Neuronal stem cell (in vitro differentiated cells): ENCODE results near the gene MEF2C.

Experiments used
- DNase-seq: peaks from one replicate; pipeline ENCODE4 v3.0.0-alpha.2; 2013; ENCODE audit warnings: low spot score
- H2AFZ ChIP-seq: one replicate; pipeline ENCODE4 v1.6.1; 2013; ENCODE audit warnings: mild to moderate bottlenecking, low read length, inconsistent platforms
- H2AK5ac ChIP-seq: 2 replicates; pipeline ENCODE4 v1.6.1; 2013; ENCODE audit warnings: low read depth, mild to moderate bottlenecking, inconsistent platforms, low read length, moderate library complexity, mixed read lengths
- H2BK120ac ChIP-seq: 2 replicates; pipeline ENCODE4 v1.6.1; 2013; ENCODE audit warnings: low read depth, mild to moderate bottlenecking, inconsistent platforms, low read length, moderate library complexity, mixed read lengths
- H2BK12ac ChIP-seq: one replicate; pipeline ENCODE4 v1.6.1; 2013; ENCODE audit warnings: low read length, inconsistent platforms
- H2BK15ac ChIP-seq: 2 replicates; pipeline ENCODE4 v1.6.1; 2013; ENCODE audit warnings: mild to moderate bottlenecking, low read length, inconsistent platforms, mixed read lengths
- H2BK5ac ChIP-seq: one replicate; pipeline ENCODE4 v1.6.1; 2013; ENCODE audit warnings: inconsistent platforms, mild to moderate bottlenecking, low read length, moderate library complexity
- H3K14ac ChIP-seq: one replicate; pipeline ENCODE4 v1.6.1; 2013; ENCODE audit warnings: low read length, inconsistent platforms
- H3K18ac ChIP-seq: 2 replicates; pipeline ENCODE4 v1.6.1; 2013; ENCODE audit warnings: low read length, inconsistent platforms
- H3K23ac ChIP-seq: 2 replicates; pipeline ENCODE4 v1.6.1; 2013; ENCODE audit warnings: low read depth, mild to moderate bottlenecking, mixed read lengths, low read length, inconsistent platforms; ENCODE audit not compliant: poor library complexity
- H3K27ac ChIP-seq: replicated peaks from 3 replicates; pipeline ENCODE4 v1.5.1; 2013; ENCODE audit warnings: low read length, inconsistent platforms
- H3K27me3 ChIP-seq, 3 experiments: 2 replicates each; pipeline ENCODE4 v1.6.1; 2013; ENCODE audit warnings: low read length in 3 of 3, mild to moderate bottlenecking in 2 of 3, inconsistent platforms in 1 of 3, low read depth in 1 of 3, mixed read lengths in 1 of 3, moderate library complexity in 1 of 3; ENCODE audit not compliant: control insufficient read depth in 3 of 3, insufficient read depth in 3 of 3
- H3K36me3 ChIP-seq, 2 donors: replicated peaks in 1 of 2; 2 replicates each; pipeline ENCODE4 v1.6.1; 2013; ENCODE audit warnings: low read length in 2 of 2; ENCODE audit not compliant: control insufficient read depth in 2 of 2, insufficient read depth in 2 of 2
- H3K4ac ChIP-seq: 2 replicates; pipeline ENCODE4 v1.6.1; 2013; ENCODE audit warnings: inconsistent platforms, mild to moderate bottlenecking, low read length, moderate library complexity
- H3K4me1 ChIP-seq, 2 donors: 1 replicate in 1 of 2; 2 replicates in 1 of 2; pipeline ENCODE4 v1.6.1; 2013; ENCODE audit warnings: low read length in 2 of 2, low read depth in 1 of 2; ENCODE audit not compliant: control insufficient read depth in 2 of 2, insufficient read depth in 1 of 2
- H3K4me2 ChIP-seq: one replicate; pipeline ENCODE4 v1.6.1; 2013; ENCODE audit warnings: mild to moderate bottlenecking, low read length, inconsistent platforms; ENCODE audit not compliant: insufficient read depth, poor library complexity, severe bottlenecking
- H3K4me3 ChIP-seq, 2 donors: 2 replicates each; pipeline ENCODE4 v1.5.1; 2013; ENCODE audit warnings: low read length in 2 of 2, mild to moderate bottlenecking in 2 of 2, inconsistent platforms in 1 of 2, moderate library complexity in 1 of 2
- H3K79me1 ChIP-seq: one replicate; pipeline ENCODE4 v1.6.1; 2013; ENCODE audit warnings: low read depth, mild to moderate bottlenecking, inconsistent platforms, low read length, moderate library complexity
- H3K9ac ChIP-seq: one replicate; pipeline ENCODE4 v1.6.1; 2013; ENCODE audit warnings: mild to moderate bottlenecking, low read depth, low read length, inconsistent platforms; ENCODE audit not compliant: poor library complexity
- H3K9me3 ChIP-seq, 2 donors: replicated peaks in 1 of 2; 2 replicates each; pipeline versions ENCODE3 to v1.6.1; 2013; ENCODE audit warnings: low read length in 2 of 2, mild to moderate bottlenecking in 2 of 2, inconsistent platforms in 1 of 2, low read depth in 1 of 2, mixed read lengths in 1 of 2, moderate library complexity in 1 of 2; ENCODE audit not compliant: control insufficient read depth in 2 of 2, insufficient read depth in 1 of 2
- H4K8ac ChIP-seq: one replicate; pipeline ENCODE4 v1.6.1; 2013; ENCODE audit warnings: low read depth, mild to moderate bottlenecking, inconsistent platforms, low read length, moderate library complexity
- H4K91ac ChIP-seq: one replicate; pipeline ENCODE4 v1.6.1; 2013; ENCODE audit warnings: low read length, low read depth, mild to moderate bottlenecking, inconsistent platforms; ENCODE audit not compliant: poor library complexity
- whole genome bisulfite sequencing, 2 donors: extraction: QIAGEN DNeasy Blood & Tissue Kit; methylation state at CpG; one replicate each; pipeline ENCODE4 v1.1.7; 2013; ENCODE audit warnings: missing lambda C conversion rate in 2 of 2, mixed read lengths in 1 of 2; ENCODE audit not compliant: insufficient read length in 2 of 2, insufficient replicate concordance in 1 of 2; ENCODE audit errors: extremely low coverage in 2 of 2; 5-methylcytosine and 5-hydroxymethylcytosine counted together

MEF2C gene

DNA sequence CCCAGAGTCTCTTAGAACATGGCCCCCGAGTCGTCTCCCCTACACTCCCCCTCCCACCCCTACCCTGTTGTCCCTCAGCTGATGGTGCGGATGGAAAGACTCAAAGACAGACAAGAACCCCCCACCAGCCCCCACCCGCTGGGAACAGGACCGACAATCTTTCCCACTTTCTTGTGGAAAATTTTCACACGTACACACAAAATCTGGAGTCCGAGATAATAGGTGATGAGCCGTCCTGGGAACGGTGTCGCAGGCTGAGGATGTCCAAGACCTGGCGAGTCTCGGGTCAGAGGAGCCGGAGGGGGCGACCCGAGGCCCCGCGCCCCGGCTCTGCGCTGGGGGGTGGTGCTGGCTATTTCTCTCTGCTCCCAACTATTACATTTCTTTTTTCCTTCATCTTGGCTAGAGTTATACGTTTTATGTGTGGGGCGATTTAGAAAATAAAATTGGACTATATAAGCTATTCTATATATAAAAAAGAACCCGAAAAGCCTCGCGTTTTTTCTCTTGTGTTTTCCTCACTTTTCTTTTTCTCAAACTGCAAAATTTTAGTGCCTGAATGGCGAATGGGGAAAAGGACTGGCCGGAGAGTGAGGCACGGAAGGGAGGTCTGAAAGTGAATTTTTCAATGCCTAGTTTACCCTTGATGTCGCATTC lies 188.8 kb downstream of the MEF2C start:
- peaks cover 52 to 100% (median 67%) of the 10 kb centered on the region in 3 experiments for H3K27me3 ChIP-seq
- no peak overlapping the region for H3K18ac ChIP-seq
- no peak overlapping the region for H4K8ac ChIP-seq
- no peak overlapping the region for H2AK5ac ChIP-seq
- H3K9me3 ChIP-seq = peaks cover 3 to 4% of the 10 kb centered on the region in 2 donors
- no peak overlapping the region for H3K4me3 ChIP-seq
- peaks cover 2 to 10% of the 10 kb centered on the region in 2 donors for H3K4me1 ChIP-seq
- H3K4me2 ChIP-seq = no peak overlapping the region
- H2BK12ac ChIP-seq = no peak overlapping the region
- H3K36me3 ChIP-seq = no peaks in the 10 kb centered on the region
- no peak overlapping the region for H4K91ac ChIP-seq
- no peak overlapping the region for H3K4ac ChIP-seq
- no peak overlapping the region for H2BK120ac ChIP-seq
- H3K14ac ChIP-seq = no peak overlapping the region
- no peak overlapping the region for H3K9ac ChIP-seq
- H3K79me1 ChIP-seq = no peaks in the 10 kb centered on the region
- H2BK5ac ChIP-seq = no peak overlapping the region
- no peak overlapping the region for H2BK15ac ChIP-seq
- H3K27ac ChIP-seq = no peak overlapping the region
- H3K23ac ChIP-seq = no peak overlapping the region
- no CpG with 5 or more reads among the region's 28 CpGs for WGBS, 2 donors
- DNase-seq = no peak
- no peak overlapping the region for H2AFZ ChIP-seq

DNA sequence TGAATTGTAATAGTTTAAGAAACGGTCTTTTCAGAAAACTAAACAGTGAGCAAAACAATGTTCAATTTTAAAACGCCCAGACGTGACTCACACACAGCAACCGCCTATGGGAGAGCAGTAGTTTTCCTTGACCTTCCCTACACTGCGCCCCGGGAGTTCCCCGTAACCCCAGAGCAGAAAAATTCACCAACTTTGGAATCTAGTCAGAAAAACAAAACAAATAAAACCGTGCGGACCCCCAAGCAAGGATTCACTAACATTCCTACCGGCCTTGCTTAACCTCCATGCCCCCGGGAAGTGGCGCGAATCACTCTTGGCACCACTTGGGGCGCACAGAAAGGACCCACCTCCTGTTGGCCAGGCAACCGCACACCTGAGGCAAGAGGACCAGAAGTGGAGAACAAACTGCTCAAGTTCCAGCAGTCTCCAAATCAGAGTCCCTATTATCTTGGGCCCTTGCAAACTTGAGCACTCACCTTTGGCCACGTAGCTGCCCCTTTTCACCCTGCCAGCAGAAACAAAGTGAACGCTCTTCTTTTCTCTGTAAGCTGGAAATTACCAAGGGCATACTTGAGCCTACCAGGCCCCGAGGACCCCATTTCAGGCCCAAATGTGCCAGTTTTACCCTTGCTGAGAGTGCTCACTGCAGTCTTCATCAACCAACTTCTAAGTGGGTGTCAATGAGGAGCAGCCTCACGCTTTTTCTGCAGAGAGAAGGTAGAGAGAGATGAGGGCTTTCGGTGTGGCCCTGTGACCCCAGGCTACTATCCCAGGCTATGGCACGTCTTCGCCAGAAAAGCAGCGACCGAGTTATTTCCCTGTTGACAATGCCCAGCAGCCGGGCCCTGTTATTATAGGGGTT lies 189.7 kb downstream of the MEF2C start:
- Histone ChIP-seq H3K27me3 (peaks cover 58 to 100% (median 75%) of the 10 kb centered on the region in 3 experiments), H3K14ac (no peak overlapping the region), H3K27ac (no peak overlapping the region), H3K9ac (no peak overlapping the region), H3K4me2 (no peak overlapping the region), H4K91ac (no peak overlapping the region), H3K23ac (no peak overlapping the region), H3K4ac (no peak overlapping the region), H3K36me3 (no peaks in the 10 kb centered on the region), H2BK12ac (no peak overlapping the region), H3K9me3 (peaks cover 3 to 4% of the 10 kb centered on the region in 2 donors), H4K8ac (no peak overlapping the region), H3K4me1 (peaks cover 2 to 10% of the 10 kb centered on the region in 2 donors), H2BK5ac (no peak overlapping the region), H2AK5ac (no peak overlapping the region), H3K4me3 (no peak overlapping the region), H2BK15ac (no peak overlapping the region), H2AFZ (no peak overlapping the region), H3K18ac (peak overlapping the region; percentile 27), H3K79me1 (no peaks in the 10 kb centered on the region), H2BK120ac (no peak overlapping the region)
- no peak for DNase-seq
- no CpG with 5 or more reads among the region's 25 CpGs for WGBS, 2 donors

DNA sequence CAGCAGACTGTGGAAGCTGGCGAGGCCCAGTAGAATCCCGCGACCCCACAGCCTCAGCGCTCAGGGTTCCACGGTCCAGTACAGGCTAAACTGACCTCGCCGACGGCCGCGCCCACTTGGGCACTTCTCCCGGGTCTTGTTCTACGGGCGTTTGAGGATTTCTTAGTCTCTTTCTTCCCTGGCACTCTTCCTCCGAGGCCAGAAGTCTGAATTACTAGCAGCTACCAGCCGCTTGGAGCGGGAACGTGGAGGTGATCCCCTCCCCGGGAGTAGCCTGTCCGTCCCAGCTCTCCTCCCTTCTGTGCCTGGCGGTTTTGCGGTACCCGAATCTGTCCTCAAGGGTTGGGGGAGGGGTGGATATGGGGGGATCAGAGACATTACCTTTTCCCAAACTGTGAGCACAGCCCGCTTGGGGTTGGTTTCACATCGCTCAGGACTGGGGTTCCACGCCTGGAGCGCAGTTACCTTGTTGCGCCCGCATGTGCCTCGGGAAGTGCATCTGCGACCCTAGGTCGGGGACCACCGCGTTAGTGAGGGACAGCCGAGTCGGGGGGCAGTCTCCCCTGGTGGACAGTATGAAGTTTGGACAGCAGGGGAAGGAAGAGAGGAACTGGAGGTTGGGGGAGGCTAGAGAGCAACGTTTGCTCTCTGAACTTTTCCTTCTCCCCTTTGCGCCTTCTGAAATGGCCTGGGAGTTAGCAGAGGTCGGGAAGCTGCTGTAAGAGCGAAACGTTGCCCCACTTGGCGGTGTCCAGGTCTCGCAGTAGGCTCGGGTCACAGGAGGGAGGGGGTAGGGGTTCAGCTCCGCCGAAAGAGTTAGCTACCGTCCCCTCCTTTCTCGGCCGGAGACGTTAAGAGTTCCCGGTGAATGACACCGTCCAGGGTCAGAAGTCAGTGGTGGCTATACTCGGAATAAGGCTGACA lies 190.8 kb downstream of the MEF2C start:
- Histone ChIP-seq H3K4me1 (peaks cover 2 to 10% of the 10 kb centered on the region in 2 donors), H3K36me3 (no peaks in the 10 kb centered on the region), H3K4me3 (no peak overlapping the region), H2BK120ac (no peak overlapping the region), H3K4me2 (no peak overlapping the region), H2BK5ac (peak overlapping the region; percentile 35), H3K14ac (no peak overlapping the region), H2BK15ac (no peak overlapping the region), H2AK5ac (peak overlapping the region; percentile 1), H3K18ac (peak overlapping the region; percentile 73), H2BK12ac (no peak overlapping the region), H3K9ac (peak overlapping the region; percentile 36), H3K27me3 (peaks cover 62 to 100% (median 86%) of the 10 kb centered on the region in 3 experiments), H3K9me3 (peaks cover 3 to 4% of the 10 kb centered on the region in 2 donors), H2AFZ (peak overlapping the region; percentile 78), H3K27ac (no peak overlapping the region), H3K79me1 (no peaks in the 10 kb centered on the region), H3K4ac (no peak overlapping the region), H4K8ac (no peak overlapping the region), H4K91ac (no peak overlapping the region), H3K23ac (peak overlapping the region; percentile 38)
- no peak for DNase-seq
- no CpG with 5 or more reads among the region's 52 CpGs for WGBS, 2 donors
